ENCODE results near the gene SLC15A2. TPM values are rescaled to one million over a fixed set of nuclear protein-coding genes. Genes with fewer than 3 reads are reported as not detected.

The SLC15A2 gene
- total and polyA plus RNA-seq, 10 of the 15 experiments (the other 5 are each of a cell fraction or from before 2014, with no cell fraction given) = 0.64 to 7.2 (median 2.4) TPM

DNA sequence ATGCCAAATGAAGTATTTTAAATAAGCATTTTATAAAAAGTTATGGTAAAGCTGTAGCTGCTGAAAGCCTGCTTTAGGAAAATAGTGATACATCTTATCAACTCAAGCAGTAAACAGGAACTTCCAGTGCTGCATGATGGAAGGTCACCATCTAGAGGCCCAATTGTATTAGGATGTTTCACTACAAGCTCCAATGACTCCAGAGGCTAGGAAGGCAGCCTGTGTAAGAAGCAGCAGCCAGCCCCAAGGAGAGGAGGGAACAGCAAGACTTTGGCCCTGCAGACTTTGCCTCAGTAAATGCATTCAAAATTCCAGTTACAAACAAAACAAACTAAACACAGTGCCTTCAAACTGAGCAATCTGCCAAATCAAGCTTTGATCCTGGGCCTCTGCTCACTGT lies 95.7 kb downstream of the SLC15A2 start:
- intact Hi-C loops (cut with micrococcal nuclease; ENCODE audit: unreplicated experiment) = loop anchor here (10.0 kb wide), 1 partner anchor 325 kb away; the partner anchor contains the start of gene HCLS1
- no peak for FAIRE-seq

More for the DNA sequence above, 95.7 kb downstream of the SLC15A2 start:
- Histone ChIP-seq H3K4me2 (ENCODE audit: control insufficient read depth, insufficient read depth) (no peak overlapping the region), H3K27ac (ENCODE audit: control insufficient read depth, insufficient read depth) (no peak overlapping the region), H3K9ac (ENCODE audit: control insufficient read depth, insufficient read depth, low read length) (no peak overlapping the region), H3K79me2 (ENCODE audit: control insufficient read depth, insufficient read depth, low read length) (no peaks in the 10 kb centered on the region), H3K36me3 (ENCODE audit: control insufficient read depth in 2 of 2, insufficient read depth in 2 of 2, low read length in 1 of 2) (peaks cover 13 to 21% of the 10 kb centered on the region in 2 experiments), H3K4me3 (no peak overlapping the region), H3K4me1 (ENCODE audit: control insufficient read depth, insufficient read depth, low read length) (peaks cover 24% of the 10 kb centered on the region), H3K9me3 (replicated peaks; ENCODE audit: control insufficient read depth, insufficient read depth, low read length) (no peaks in the 10 kb centered on the region; the same call in 2 of the 3 replicates), H4K20me1 (ENCODE audit: control insufficient read depth, insufficient read depth) (no peaks in the 10 kb centered on the region; the same call in 1 of the 2 replicates), H2AFZ (ENCODE audit: control insufficient read depth, low read depth, low read length) (no peak overlapping the region), H3K27me3 (replicated peaks in 1 of 2; ENCODE audit: control insufficient read depth in 2 of 2, insufficient read depth in 2 of 2, low read length in 1 of 2) (no peaks in the 10 kb centered on the region)
- ChIA-PET SMC1A (ENCODE audit: uncharacterized antibody, unreplicated experiment) (interaction anchor here (0.6 to 28.1 kb wide), 20 partner anchors 8 to 1314 kb away, joined by 3 to 882 read pairs (median 4); partner anchors contain the start of genes ILDR1 and POLQ), RAD21 (ENCODE audit: unreplicated experiment) (interaction anchor here (0.7 to 1.9 kb wide), 10 partner anchors 10 to 443 kb away, joined by 3 to 5 read pairs (median 4); no protein-coding TSS in a partner anchor), POLR2A (interaction anchor here (0.6 to 1.7 kb wide), 2 partner anchors 8 to 9 kb away, joined by 3 to 5 read pairs; no protein-coding TSS in a partner anchor), CTCF (interaction anchor here (0.8 to 2.8 kb wide), 11 partner anchors 12 to 246 kb away, joined by 3 to 8 read pairs (median 4); no protein-coding TSS in a partner anchor)
- in situ Hi-C loops (cut with MboI) = no loop called here
- TF ChIP-seq JUND (IDR thresholded peaks at IDR 0.05; ENCODE audit: low read depth, low read length) (no peak), RAD21 (IDR thresholded peaks at IDR 0.05; ENCODE audit: insufficient read depth, low read depth, low read length) (peak; percentile 52), ETV6 (conservative IDR thresholded peaks at IDR 0.05 in 1 of 2, IDR thresholded peaks at IDR 0.05 in 1 of 2; ENCODE audit: borderline replicate concordance in 1 of 2, low read depth in 1 of 2) (no peak)
- TF ChIP-seq, protein P1, sequence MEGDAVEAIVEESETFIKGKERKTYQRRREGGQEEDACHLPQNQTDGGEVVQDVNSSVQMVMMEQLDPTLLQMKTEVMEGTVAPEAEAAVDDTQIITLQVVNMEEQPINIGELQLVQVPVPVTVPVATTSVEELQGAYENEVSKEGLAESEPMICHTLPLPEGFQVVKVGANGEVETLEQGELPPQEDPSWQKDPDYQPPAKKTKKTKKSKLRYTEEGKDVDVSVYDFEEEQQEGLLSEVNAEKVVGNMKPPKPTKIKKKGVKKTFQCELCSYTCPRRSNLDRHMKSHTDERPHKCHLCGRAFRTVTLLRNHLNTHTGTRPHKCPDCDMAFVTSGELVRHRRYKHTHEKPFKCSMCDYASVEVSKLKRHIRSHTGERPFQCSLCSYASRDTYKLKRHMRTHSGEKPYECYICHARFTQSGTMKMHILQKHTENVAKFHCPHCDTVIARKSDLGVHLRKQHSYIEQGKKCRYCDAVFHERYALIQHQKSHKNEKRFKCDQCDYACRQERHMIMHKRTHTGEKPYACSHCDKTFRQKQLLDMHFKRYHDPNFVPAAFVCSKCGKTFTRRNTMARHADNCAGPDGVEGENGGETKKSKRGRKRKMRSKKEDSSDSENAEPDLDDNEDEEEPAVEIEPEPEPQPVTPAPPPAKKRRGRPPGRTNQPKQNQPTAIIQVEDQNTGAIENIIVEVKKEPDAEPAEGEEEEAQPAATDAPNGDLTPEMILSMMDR (IDR thresholded peaks at IDR 0.05 in 2 of 3, conservative IDR thresholded peaks at IDR 0.05 in 1 of 3; ENCODE audit: control insufficient read depth in 2 of 3, extremely low read depth in 1 of 3, insufficient read depth in 1 of 3, low read depth in 3 of 3, low read length in 3 of 3) = peak in 2 of 3 experiments; percentile 12 to 21; a peak in 3 of 6 replicates
- no peak for ATAC-seq
- DNase-seq (ENCODE audit: low read depth, low spot score) = no peak
- BruUV-seq (replicated peaks) = no TSS peak
